HG02852 (cell line): ENCODE data around the gene GPR22.

Experiments
- ATAC-seq: cut with Tn5 transposase; IDR thresholded peaks from one replicate; pipeline ENCODE4 v1.9.1; 2021; ENCODE audit warnings: mild to moderate bottlenecking, moderate library complexity; ENCODE audit not compliant: unreplicated experiment

The GPR22 gene, protein sequence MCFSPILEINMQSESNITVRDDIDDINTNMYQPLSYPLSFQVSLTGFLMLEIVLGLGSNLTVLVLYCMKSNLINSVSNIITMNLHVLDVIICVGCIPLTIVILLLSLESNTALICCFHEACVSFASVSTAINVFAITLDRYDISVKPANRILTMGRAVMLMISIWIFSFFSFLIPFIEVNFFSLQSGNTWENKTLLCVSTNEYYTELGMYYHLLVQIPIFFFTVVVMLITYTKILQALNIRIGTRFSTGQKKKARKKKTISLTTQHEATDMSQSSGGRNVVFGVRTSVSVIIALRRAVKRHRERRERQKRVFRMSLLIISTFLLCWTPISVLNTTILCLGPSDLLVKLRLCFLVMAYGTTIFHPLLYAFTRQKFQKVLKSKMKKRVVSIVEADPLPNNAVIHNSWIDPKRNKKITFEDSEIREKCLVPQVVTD

DNA sequence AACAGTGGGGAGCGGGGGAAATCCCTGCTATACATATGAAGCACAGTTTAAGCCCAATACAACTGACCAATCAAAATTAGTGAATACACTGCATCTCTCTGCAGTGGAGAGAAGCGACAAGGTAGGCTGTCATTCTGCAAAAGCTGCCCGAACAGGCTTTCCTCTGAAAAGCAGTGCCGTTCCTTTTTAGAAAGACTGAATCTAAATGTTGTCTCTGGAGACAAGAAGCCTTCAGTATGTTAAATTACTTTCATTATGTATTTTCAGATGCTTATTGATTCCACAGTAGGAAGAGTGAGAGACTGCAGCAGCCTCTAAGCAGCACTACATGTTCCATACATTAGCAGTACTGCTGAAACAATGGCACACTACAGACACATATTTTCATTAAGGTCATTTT, at the start of gene GPR22:
Gene GPR22, plus strand, starts transcription at position 129 of the 400 bp plus-strand sequence. CDS start 4,004 bp downstream, outside the sequence.
- no peak for ATAC-seq

DNA sequence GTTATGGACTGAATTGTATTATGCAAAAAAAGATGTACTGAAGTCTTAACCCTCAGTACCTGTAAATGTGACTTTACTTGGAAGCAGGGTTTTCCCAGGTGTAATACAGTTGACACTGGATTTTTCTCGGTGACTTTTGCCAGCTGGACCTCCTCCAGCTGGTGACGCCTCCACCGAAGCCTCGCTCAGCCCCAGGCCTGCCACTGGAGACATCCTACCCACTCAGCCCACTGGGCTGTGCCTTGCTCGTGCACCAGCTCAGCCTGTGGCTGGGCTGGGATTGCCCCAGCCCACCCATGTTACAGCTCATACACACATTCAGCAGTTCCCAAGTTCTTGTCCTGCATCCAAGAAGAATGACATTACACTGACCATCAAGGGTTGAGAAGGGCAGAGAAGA, 42.4 kb upstream of the GPR22 start:
- no peak for ATAC-seq

DNA sequence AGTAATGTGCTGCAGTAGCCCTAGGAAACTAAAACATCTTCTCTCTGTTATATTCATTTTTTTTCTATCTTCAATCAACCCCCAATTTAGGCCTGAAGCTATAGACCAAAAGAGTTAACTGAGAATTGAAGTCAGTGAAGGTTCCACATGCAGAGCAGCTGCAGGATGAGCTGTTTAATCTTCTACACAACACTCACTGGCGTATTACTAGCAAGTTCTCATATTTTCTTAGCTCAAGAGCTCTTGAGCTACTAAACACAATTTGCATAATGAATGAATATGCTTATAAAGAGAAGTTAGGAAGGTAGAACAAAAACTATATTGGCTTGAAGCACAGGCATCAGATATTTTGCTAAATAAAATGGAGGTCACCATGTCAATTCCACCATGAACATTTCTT, 41.2 kb upstream of the GPR22 start:
- ATAC-seq, result no peak

DNA sequence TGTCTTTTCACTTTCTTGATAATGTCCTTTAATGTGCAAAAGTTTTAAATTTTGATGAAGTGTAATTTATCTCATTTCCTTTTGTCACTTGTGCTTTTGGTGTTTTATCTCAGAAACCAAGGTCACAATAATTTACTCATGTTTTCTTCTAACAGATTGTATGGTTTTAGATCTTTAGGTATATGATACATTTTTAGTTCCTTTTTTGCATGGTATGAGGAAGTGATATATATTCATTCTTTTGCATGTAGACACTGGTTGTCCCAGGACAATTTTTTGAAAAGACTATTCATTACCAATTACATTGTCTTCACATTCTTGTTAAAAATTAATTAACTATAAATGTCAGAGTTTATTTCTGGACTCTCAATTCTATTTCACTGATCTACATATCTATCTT, 39.8 kb upstream of the GPR22 start:
- ATAC-seq, result no peak

DNA sequence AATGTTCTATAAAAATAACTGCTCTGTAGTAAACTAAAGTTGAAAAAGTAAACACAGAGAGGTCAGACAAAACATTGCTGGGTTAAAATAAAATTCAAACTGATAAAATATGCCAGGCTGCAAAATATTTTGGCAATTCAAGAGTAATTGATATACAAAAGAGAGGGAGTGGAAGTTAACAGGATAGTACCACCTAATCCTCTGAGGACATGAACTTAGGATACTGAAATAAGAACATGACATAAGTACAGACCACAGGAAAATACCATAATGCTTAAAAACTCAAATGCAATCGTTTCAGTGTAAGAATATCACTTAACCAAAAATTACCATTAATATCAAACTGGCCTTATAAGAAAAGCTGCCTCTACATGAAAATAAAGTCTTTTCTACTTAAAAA, 37.6 kb upstream of the GPR22 start:
- no peak for ATAC-seq

DNA sequence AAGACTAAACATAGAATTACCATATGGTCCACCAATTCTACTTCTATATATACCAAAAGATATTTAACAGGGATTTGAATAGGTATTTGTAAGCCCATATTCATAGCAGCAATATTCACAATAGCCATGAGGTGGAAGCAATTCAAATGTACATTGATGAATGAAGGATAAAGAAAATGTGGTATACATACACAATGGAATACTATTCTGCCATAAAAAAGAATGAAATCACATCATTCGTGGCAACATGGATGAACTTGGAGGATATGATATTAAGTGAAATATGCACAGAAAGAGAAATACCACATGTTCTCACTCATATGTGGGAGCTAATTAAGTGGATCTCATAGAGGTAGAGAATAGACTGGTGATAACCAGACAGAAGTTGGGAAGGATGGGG, 34.1 kb upstream of the GPR22 start:
- no peak for ATAC-seq

DNA sequence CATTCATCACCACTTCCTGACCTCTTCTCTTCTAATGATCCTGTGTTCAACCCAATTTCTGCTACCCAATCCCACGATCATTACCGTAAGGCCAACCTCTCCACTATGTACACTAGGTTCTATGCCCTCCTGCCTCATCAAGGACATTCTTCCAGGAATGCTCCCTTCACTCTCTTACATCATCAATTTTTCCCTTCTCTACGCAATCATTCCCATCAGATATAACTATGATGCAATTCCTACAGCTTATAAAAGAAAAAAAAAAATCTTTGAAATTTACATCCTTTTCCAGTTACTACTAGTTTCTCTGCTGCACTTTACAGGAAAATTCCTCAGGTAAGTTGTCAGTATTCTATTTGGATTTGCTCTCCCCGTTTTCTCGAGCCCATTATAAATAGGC, 30.8 kb upstream of the GPR22 start:
- ATAC-seq, result no peak

DNA sequence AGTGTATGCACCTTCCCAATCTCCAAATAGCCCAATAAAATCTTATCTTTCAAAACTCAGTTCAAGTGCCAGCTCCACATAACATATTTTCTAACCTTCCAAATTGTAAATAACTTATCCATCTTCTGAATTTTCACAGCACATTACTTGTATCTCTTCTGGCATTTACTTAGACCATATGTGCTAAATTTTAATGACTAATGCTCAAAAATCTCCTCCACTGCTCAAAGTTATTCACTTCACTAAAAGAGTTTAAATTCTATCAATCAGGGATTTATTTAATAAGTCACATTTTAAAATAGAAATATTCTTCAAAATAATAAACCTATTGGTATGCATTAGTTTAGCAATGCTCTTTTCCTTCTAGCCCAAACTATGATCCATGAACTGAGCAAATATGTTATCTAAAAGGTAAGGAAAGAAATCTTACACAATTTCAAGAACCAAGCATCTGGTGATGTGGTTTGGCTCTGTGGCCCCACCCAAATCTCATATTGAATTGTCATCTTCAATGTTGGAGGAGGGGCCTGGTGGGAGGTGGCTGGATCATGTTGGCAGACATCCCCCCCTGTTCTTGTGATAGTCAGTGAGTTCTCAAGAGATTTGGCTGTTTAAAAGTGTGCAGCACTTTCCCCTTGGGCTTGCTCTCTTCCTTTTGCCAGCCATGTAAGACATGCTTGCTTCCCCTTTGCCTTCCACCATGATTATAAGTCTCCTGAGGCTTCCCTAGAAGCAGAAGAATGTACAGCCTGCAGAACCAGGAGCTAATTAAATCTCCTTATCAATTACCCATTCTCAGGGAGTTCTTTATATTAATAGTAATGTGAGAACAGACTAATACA, 28.1 kb upstream of the GPR22 start:
- no peak for ATAC-seq

DNA sequence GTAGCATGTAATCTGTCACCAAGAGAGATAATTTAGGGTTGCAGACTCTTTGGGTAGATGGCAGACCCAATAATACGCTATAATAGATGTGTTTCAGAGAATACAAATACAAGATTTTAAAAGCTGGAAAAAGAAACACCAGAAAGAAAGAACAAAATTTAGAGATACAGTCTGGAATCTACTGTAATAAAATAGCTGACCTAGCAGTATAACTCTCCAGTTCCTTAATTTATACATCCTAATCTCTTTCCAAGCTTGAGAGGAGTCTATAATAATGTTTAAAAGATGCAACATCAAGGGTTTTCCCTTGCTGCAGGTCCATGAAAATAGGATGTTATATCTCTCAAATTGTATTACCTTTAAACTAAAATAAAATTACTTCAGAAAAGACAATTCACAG, 27.2 kb upstream of the GPR22 start:
- no peak for ATAC-seq

DNA sequence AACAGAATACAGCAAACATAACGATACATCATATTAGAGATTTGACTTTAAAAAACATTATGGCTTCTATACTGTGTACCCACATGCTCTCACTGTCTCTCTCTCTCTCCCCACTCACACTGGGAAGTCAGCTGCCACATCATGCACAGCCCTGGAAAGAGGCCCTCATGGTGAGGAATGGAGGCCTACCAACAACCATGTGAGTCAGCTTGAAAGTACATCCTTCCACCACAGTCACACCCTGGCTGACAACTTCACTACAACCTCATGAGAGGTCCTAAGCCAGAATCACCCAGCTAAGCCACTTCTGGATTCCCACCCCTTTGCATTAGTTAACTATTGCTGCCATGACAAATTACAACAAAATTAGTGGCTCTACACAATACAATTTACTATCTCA, 23.3 kb upstream of the GPR22 start:
- ATAC-seq, result no peak

DNA sequence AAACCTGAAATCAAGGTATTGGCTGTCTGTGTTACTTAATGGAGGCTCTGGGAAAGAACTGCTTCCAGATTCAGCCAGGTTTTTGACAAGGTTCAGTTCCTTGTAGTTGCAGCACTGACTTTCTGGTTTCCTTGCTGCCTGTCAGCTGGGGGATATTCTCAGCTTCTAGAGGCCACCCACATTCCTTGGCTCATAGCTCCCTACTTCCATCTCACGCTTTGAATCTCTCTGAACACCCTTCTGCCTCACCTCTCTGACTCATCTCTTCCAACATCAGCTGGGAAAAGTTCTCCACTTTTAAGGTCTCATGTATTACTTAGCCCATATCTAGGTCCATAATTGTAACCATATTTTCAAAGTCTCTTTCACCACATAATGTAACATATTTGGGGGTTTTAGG, 22.9 kb upstream of the GPR22 start:
- ATAC-seq, result no peak

DNA sequence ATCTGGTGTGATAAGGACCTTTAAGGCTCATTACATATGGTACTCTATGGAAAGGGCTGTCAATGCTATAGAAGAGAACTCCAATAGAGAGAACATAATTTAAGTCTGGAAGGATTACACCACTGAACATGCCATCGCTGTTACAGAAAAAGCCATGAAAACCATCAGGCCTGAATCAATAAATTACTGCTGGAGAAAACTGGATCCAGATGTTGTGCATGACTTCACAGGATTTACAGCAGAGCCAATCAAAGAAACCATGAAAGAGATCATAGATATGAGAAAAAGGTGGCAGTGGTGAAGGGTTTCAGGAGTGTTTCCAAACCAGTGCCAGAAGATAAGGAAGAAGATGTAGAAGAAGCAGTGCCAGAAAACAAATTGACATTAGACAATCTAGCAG, 18.9 kb upstream of the GPR22 start:
- ATAC-seq, result no peak

DNA sequence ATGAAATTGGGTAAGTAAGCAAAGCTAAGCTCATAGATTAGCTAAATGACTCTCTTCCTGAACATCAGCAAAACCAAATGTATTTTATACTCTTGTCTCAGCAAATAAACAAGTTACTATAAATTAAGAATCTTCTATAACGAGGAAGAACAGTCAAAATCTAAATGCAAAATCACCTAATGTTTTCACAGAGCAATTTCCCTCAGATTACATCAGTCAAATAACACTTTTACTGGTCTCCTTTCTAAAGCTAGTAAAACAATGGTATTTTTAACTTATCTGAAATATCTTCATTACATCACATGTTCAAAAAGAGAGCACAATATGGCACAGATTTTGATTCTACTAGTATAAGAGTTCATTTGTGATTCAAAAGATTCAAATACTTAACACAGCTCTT, 16.5 kb upstream of the GPR22 start:
- no peak for ATAC-seq

DNA sequence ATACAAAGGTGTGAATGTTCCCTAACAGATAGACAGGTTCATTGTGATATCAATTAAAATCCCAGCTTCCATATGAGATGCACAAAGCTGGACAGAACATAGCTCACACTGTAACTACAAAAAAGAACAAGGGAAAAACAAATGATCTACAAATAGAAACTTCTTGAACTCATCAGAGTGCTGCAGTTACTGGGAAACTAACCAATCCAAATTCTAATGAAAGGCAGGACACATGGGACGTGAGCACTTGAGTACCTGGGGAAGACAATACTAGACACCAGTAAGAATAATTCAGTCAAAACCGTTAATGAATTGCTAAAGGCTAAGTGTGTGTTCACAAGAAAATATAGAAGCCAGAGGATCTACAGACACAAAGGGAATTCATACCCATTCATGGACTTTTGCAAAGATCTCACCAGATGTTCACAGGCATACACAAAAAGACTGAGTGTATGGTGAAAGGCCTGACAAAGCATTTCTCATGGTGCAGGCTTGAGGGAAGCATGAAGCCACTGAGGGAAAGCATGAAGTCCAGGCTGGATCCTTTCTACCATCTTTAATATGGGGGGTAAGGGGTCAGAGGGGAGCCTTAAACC, 7.8 kb upstream of the GPR22 start:
- ATAC-seq, result no peak

DNA sequence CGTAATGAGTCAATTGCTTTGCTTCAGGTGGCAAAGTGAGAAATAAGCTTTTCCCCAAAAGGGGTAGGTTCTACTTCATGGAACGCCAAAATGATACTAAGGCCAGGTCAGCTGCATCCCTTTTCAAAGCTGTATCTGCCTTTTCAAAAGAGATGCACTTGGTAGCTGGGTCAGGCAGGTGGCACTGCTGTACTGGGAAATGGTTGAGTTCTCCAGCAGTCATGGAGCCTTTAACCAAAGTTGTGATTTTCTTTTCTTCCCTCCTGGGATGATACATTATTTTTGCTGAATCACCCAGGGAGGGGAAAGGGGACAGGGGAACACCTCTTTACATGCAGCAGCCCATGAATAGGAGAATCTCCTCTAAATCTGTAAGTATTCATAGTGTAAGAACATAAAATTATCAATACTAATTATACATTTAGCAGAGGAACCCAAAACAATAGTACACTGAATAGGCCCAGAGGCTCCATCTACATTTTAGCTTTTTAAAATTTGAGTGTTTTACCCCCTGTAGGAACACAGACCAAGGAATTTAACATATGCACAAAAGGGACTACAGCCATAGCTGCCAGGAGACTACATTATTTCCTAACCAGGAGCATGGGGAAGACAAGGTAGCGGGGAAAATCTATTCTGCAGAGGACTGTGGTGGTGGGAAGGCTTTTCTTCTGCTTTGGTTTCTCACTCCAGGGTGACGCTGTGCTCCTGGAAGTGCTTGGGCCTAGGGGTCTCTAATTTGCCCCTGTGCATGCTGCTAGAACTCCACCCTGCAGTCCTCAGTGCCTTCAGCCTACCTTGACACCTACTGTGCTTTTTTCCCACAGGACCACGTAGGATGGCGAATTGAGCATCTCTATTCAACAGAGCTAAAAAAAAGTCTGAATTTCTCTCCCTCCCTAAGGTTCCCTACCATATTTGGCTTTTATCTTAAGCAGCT, 6.4 kb upstream of the GPR22 start:
- ATAC-seq, result no peak

DNA sequence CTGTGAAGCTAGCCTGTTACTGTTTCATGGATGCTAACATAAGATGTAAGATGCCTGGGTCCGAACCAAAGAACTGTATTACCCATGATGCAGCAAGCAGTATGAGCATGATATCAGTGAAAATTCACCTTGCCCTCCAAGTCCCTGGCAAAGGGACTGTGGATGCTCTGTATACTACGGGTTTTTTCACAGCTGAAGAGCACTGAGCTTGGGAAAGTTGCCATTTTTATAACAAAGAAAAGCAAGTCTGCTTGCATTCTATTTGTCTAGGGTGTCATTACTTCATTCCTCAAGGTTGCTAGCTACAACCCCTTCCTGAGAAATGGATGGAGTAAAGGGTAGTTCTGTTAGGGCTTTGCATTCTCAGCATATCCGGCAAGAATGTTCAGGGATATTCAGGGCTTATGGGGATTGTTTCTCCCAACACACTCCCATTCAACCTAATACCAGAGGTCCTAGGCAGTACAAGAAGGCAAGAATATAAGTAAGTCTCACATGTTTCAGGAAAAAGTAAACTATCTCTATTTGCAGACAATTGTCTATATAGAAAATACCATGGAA, 5.1 kb upstream of the GPR22 start:
- no peak for ATAC-seq

DNA sequence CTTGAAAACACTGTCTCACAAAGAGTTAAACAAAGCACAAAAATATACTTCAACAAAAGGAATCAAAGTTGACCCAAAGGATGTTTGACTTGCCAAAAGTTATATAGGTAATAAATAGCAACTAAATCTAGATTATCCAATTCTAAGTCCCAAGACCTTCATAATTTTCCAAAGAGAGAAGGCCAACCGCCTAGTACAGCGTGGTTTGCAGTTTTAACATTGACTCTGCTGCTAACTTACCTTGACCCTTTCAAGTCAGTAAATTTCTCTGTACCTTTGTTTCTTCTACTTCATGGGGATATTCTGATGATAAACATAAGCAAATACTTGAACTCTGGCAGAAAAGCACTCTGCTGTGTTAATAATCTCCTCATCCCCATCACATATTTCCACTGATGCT, 1.9 kb upstream of the GPR22 start:
- ATAC-seq, result no peak

DNA sequence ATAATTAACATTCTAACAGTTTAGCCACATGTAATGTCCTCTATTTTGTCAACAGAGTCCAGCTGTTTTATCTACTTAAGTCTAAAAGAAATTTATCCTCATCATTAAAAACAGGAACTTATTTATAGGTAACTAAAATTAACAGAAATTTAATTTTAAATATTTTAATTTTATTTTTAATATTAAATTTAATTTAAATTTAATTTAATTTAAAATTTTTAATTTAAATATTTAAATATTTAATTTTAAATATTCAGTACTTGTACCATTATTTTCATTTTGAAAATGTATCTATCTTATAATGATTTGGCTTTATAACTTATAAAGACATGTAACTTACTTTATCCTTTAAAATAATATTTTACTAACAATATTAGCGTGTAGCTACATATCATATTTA, 1.0 kb upstream of the GPR22 start:
- no peak for ATAC-seq

DNA sequence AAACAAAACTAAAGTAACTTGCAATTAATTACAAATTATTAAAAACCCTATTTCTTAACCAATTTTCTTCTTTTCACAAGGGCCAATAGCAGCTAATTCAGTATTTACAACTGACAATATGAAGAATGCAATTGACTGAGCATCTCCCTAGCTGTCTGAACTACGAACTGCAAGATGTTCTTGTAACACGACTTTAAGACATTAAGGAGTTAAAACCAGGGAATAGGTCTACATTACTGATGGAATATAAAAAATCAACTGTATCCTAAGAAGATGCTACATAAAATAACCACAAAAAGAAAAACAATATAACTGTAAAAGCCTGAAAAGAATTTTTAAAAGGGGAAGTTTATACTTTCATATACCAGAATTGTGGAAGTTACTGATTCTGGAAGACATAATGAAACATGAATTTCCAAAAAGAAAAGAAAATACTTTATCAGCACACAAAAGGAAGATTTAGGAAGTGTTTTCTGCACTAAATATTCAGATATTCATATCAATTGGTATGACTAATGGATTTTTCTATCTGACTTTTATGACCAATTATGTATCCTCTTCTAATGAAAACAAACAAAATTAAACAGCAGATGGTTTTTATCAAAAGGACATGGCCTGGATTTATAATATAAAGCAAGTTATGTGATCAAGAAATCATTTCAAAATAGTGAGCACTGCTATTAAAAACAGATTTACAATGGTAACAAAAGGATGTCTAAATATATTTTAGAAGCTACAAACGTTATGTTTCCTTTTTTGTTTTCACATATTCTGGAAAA, 1.6 kb downstream of the GPR22 start:
- ATAC-seq, result no peak

DNA sequence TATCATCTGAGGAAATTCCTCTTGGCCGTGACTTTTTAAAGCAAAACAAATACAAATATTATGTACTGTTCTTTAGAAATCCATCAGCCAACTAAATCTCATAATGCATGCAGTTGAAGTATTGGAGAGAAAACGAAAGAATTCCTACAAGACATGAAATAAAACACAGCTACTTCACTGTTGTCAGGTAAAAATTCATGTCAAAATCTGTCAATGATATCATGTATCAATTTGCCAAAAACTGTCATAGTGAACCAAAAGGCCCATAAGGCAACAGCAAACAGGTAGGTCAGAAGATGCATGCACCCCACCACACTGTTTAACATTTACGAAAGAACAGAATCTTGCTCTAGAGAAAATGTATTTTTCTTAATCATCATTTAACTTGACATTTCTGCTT, 2.3 kb downstream of the GPR22 start:
- ATAC-seq, result no peak
